DLD1 (cell line): Measurements from ENCODE around the gene SLC4A5.
"Not testable (repeated sequence)": the region's sequence is repeated elsewhere in the genome, so short reads cannot be mapped to it uniquely, and the experiment has no call there.

Experiments used
- in situ Hi-C: cut with HindIII; loops from 2 replicates; pipeline ENCODE4 v1.10.0; 2017; ENCODE audit warnings: low sequenced_read_pairs

Gene SLC4A5

DNA sequence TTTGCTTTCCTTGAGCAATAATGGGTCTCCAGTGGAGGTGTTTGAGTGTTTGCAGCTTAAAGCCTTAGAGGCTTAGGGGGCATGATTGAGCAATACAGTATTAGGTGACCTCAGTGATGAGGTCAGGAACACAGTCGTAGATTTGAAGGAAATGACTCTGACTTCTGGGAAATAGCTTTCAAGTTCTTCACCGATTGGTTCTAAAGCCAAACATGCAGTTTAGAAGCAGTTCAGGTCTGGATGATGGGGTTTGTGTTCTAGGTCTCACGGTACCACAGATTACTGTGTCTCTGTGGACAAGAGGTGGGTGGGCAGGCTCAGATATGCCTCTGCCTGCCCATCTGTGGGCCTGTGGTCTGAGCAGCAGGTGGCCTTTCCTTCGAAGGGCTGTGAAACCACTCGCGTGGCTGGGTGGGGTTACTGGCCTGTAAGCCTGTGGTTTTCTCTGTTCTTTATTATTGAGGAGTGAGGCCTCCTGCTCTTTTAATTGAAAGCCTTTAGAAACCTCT is 137.0 kb downstream of the SLC4A5 start:
- in situ Hi-C loops, result no loop called here

- in situ Hi-C loops, result no loop called here
Observed at GRCh38 chr2:74205596-74205995, 137.6 kb downstream of the SLC4A5 start.

GRCh38 chr2:74205113-74205512 is 138.1 kb downstream of the SLC4A5 start:
- in situ Hi-C loops, result no loop called here

DNA sequence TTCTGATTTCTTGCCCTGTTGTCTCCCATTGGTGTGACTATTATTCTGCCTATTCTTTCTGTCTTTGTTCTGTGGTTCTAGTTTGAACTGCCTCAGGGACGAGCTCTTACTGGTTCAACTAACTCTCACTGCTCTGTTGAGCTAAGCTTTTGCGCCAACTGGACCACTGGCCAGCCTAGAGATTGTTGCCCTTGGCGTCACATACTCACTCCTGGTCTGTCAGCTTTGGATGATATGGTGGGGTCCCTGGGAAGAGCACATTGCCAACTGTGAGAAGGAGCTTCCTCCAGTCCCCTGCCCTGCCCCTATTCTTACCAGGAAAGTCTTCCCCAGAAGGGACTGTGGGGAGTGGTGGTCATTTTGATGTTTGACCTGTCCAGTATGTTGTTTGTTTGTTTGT is 138.8 kb downstream of the SLC4A5 start:
- in situ Hi-C loops, result no loop called here

DNA sequence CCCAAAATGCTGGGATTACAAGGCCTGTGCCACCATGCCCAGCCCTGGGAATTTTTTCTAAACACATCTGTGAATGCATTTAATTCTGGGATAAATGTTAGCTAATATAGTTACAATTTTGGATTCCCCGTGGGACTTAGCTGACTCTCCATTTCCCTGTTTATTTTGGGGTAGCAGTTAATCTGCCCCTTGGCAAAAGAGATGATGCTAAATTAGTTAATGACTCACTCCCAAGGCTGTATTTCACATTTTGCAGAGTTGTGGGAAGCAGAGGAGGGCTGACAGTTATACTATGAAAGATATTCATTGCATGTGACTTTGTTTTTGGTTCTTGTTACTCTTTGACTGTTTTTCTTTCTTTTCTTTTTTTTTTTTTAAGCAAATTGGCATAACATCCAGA is 141.6 kb downstream of the SLC4A5 start:
- in situ Hi-C loops, result no loop called here

DNA sequence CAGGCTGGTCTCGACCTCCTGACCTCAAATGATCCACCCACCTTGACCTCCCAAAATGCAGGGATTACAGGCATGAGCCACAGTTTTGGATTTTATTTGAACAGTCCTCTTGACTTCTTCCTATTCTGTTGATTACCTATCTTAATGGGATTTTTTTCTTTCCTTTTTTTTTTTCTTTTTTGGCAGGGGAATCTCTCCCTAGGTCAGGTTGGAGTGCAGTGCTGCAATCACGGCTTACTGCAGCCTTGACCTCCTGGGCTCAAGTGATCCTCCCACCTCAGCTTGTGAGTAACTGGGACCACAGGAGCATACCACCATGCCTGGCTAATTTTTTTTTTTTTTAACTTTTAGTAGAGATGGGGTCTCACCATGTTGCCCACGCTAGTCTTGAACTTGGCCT is 142.0 kb downstream of the SLC4A5 start:
- in situ Hi-C loops, result no loop called here

DNA sequence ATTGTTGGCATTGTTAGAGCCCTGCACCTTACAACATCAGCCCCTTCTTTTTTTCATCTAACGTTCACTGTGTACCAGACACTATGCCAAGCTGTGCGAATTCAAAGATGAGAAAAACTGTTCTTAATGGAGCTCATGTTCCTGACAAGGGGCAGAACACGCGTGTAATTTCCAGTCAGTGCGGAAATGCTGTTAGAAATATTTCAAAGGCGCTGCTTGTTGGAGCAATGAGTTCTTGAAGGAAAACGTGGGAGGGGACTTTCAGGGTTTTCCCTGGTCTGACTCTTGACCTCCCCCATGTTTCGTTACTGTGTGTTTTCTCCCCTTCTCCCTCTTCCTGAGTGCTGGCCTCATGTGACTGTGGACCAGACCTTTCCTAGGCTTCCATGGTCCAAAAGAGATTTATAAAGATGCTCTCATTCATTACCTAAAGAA is 143.3 kb downstream of the SLC4A5 start:
- in situ Hi-C loops, result no loop called here

DNA sequence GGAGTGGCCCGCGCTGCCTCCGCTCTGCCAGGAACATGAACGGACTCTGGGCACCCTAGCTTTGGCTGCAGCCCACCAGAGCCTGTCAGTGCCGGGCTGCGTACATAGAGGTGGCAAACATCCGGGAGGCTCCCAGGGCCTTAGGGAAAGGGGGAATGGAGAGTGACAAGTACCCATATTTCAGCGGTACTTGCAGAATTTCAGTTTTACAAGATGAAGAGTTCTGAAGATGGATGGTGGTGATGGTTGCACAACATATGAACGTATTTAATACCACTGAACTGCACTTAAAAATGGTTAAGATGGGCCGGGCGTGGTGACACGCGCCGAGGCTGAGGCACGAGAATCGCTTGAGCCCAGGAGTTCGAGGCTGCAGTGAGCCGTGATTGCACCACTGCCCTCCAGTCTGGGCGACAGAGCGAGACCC is 143.9 kb downstream of the SLC4A5 start:
- in situ Hi-C loops, result no loop called here

DNA sequence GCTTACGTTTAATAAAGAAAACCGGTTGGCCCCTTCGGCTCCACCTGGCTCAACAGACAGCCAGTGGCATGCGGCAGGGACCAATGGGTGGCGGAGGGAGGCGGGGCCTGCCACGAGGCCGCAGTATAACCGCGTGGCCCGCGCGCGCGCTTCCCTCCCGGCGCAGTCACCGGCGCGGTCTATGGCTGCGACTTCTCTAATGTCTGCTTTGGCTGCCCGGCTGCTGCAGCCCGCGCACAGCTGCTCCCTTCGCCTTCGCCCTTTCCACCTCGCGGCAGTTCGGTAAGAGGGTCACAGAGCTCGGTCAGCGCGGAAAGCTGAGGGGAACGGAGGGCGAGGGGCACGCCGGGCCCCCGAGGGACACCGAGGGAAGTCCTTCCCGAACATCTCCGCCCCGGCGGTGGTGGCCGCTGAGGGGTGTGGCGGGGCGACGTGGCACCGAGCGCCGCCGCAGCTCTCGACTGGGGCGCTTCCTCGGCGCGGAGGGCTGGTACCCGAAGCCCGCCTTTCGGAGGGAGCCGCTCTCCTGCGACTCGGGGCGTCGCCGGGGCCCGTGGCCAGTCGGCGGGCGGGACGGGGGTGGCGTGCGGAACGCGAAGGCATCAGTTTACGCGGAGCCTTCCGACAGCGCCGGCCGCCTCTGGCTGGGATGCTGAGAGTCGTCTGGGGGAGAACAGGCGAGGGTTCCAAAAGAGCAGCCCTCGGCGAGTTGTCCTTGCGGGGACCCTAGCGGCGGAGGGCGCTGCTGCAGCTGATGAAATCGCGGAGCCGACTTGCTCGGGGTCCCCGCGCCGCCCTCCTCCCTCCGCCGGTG is 144.5 kb downstream of the SLC4A5 start, which contains the start of gene MTHFD2:
TSS of gene MTHFD2 (plus strand) at position 155 of the 814 bp plus-strand sequence. CDS start at position 182, 27 bp downstream.
- in situ Hi-C loops, result no loop called here

- in situ Hi-C loops, result no loop called here
Observed at GRCh38 chr2:74198023-74198460, 145.2 kb downstream of the SLC4A5 start.

DNA sequence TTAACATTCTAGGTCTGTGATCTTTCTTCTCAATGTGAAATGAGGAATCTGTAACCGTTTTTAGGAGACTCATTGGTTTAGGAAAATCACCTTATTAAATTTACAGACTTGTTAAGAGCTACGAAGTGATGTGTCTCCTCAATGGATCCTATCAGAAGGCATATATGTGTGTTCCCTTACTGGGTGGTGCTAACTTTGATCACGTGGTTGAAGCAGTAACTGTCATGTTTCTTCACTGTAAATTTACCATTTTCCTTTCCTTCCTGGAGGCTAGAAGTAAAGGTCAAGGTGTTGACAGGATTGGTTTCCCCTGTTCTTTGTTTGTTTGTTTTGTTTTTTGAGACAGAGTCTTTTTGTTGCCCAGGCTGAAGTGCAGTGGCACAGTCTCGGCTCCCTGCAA is 146.2 kb downstream of the SLC4A5 start:
- in situ Hi-C loops, result no loop called here

DNA sequence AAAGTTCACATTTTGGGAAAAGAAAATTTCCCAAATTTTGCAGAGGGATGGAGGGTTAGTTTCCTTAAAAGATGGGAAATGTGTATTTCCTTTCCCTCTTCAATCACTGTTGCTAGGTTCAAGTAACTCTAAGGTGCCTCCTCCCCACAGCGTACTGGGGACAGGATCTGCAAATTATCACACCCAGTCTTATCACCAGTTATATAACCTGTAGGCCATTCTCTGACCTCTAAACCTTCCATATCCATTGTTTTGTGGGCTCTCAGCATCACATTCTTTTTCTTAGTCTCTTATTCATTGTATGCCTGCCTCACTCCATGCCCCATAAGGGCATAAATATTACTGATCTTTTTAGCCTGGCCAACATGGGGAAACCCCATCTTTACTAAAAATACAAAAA is 148.4 kb downstream of the SLC4A5 start:
- in situ Hi-C loops, result no loop called here

DNA sequence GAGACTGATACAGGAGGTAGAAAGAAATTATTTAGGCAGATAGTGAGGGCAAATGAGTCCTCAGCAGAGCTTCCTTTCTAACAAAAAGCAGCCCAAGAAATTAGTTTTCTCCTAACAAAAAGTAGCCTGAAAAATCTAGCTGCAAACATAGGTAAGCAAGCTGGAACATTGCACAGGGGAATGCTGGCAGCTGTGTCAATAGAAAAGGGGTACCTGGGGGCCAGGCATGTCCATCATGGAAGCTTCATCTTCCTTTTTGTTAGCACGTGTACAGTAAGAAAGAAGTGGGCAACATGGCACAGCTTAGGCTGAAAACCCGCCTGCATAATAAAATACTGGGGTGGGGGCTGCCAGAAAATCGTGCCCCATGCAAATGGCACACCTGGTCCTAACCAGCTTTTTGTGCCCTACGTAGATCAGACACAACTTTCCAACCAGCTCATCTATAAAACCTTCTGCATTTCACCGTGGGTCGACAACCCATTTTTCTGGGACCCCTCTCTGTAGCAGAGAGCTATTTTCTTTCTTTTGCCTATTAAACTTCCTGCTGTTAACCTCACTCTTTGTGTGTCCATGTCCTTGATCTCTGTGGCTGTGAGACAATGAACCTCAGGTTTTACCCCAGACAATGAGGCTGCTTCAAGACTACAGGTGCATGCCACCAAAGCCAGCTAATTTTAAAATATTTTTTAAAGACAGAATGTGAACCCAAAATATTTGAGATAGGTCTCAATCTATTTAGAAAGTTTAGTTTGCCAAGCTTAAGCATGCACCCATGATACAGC is 151.4 kb downstream of the SLC4A5 start:
- in situ Hi-C loops, result no loop called here

- in situ Hi-C loops, result no loop called here
Observed at GRCh38 chr2:74188696-74189095, 154.5 kb downstream of the SLC4A5 start.

DNA sequence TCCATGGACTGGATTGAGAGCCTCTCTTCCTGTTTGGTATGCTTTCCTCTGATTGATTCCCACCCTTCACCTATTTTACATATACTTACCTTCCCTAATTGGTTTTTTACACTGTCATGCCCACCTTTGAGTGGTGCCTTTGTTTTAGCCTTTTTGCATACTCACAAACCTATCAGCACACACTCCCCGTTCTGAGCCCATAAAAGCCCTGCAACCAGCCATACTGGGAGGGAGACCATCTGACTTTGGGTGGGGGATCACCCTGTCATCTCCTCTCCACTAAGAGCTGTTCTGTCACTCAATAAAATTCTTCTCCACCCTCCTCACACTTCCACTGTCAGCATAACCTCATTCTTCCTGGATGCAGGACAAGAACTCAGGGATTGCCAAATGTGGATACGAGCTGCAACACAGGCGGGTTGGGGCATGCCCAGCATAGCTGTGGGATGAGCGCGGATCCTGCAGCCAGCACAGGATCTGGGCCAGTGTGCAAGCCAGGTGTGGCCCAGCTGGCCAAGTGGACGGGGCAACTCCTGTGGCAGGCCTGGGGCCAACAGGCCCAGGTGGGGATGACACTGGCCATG is 155.1 kb downstream of the SLC4A5 start:
- in situ Hi-C loops, result no loop called here

DNA sequence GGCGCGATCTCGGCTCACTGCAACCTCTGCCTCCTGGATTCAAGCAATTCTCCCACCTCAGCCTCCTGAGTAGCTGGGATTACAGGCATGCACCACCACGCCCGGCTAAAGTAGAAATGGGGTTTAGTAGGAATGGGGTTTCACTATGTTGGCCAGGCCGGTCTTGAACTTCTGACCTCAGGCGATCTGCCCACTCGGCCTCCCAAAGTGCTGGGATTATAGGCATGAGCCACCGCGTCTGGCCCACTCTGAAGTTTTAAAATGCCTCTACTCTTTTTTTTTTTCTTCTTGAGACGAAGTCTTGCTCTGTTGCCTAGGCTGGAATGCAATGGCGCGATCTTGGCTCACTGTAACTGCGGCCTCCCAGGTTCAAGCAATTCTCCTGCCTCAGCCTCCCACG is 156.5 kb downstream of the SLC4A5 start:
- in situ Hi-C loops, result not testable (repeated sequence)

DNA sequence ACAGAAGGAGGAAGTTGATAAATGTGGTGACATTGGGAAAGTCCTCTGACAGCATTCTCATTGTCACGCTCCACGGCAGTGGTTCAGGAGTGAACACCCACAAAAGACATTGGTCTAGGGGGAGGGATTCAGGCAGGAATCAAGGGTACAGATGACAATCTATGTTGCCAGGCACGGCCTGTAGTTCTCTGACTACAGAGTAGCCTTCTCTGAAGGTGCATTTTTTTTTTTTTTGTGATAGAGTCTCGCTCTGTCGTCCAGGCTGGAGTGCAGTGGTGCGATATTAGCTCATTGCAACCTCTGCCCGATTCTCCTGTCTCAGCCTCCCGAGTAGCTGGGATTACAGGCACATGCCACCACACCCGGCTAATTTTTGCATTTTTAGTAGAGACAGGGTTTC is 157.2 kb downstream of the SLC4A5 start:
- in situ Hi-C loops, result no loop called here

DNA sequence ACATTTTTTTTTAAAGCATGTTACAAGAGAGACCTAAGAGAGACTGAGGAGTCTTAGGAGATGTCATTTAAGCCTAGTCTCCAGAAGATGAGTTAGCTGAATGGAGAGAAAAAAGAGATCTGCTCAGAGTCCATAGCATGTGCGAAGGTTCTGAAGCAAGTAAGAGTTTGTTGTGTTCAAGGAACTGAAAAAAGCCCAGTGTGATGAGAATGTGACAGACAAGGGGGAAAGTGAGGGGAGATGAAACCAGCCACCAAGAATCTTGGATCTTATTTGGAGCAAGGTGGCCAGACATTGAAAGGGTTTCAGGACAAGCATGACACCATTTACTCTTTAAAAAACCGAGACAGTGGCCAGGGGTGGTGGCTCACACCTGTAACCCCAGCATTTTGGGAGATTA is 159.3 kb downstream of the SLC4A5 start:
- in situ Hi-C loops, result no loop called here

DNA sequence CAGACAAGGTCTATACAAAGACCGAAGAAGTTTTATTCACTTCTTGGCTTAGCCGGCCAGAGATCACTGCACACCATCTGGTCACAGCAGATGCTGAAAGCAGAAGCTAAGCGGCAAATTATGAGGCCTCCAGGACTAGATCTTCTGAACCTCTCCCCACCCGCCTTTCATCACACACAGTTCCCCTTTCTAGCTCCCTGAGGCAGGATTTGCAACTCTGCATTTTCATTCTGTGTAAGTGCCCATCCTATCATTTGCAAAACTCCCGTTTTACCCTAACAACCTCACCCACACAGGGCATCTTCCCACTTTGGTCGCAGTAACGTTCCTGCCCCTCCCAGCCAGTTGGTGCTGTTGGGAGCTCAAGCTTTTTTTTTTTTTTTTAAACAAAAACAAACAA is 161.5 kb downstream of the SLC4A5 start:
- in situ Hi-C loops, result no loop called here

DNA sequence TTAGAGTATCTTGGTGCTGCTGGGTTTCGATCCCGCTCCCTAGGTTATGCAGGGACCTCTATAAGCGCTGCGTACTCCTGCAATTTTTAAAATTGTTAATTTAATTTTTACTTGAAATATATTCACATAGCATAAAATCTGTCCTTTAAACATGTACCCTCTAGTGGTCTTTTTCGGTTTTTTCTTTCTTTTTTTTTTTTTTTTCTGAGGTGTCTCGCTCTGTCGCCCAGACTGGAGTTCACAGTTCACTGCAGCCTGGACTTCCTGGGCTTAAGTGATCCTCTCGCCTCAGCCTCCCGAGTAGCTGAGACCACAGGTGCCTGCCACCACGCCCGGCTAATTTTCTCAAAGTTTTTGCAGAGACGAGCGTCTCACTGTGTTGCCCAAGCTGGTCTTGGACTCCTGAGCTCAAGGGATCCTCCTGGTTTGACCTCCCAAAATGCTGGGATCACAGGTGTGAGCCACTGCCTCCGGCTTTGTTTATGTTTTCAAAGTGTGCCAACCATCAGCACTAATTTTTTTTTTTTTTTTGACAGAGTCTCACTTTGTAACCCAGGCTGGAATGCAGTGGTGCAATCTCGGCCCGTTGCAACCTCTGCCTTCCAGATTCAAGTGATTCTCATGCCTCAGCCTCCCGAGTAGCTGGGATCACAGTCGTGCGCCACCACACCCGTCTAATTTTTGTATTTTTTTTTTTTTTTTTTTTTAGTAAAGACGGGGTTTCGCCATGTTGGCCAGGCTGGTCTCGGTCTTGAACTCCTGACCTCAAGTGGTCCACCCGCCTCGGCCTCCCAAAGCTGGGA is 164.0 kb downstream of the SLC4A5 start:
- in situ Hi-C loops, result no loop called here
